COLO829 (cell line): ENCODE measurements around the gene GAB3.

Source experiments
- DNase-seq: peaks from one replicate; pipeline ENCODE4 v3.0.0; 2012; ENCODE audit warnings: low spot score

Gene GAB3

GRCh38 chrX:154750301-154751202 is at the start of gene GAB3:
Gene GAB3, minus strand, starts transcription at chrX:154751077. Its CDS starts 52 bp downstream, at chrX:154751025.
- no peak for DNase-seq

- DNase-seq, result no peak
These were observed 48.9 kb upstream of the GAB3 start for GRCh38 chrX:154799556-154800348.

GRCh38 chrX:154797006-154797405 is 46.1 kb upstream of the GAB3 start:
- DNase-seq, result no peak

GRCh38 chrX:154795016-154795415 is 44.1 kb upstream of the GAB3 start:
- no peak for DNase-seq

- no peak for DNase-seq
These were observed 42.4 kb upstream of the GAB3 start for GRCh38 chrX:154793084-154793795.

- no peak for DNase-seq
These were observed 41.1 kb upstream of the GAB3 start for GRCh38 chrX:154791939-154792338.

GRCh38 chrX:154791467-154791866 is 40.6 kb upstream of the GAB3 start:
- no peak for DNase-seq

- no peak for DNase-seq
These were observed 34.8 kb upstream of the GAB3 start for GRCh38 chrX:154785716-154786115.

GRCh38 chrX:154784149-154784995 is 33.5 kb upstream of the GAB3 start:
- no peak for DNase-seq

- no peak for DNase-seq
These were observed 30.1 kb upstream of the GAB3 start for GRCh38 chrX:154780968-154781367.

- no peak for DNase-seq
These were observed 28.4 kb upstream of the GAB3 start for GRCh38 chrX:154779261-154779660.

GRCh38 chrX:154776753-154777152 is 25.9 kb upstream of the GAB3 start:
- DNase-seq, result no peak

- DNase-seq, result no peak
These were observed 24.8 kb upstream of the GAB3 start for GRCh38 chrX:154775419-154776349.

GRCh38 chrX:154774622-154775021 is 23.7 kb upstream of the GAB3 start:
- DNase-seq, result no peak

- peak; percentile 94 for DNase-seq
These were observed 11.8 kb upstream of the GAB3 start, which contains the start of gene DKC1 for GRCh38 chrX:154762537-154763296. Gene DKC1, plus strand, starts transcription at chrX:154762864. Its CDS starts 102 bp downstream, at chrX:154762966.

GRCh38 chrX:154761977-154762536 is 11.2 kb upstream of the GAB3 start:
- no peak for DNase-seq

GRCh38 chrX:154758696-154759095 is 7.8 kb upstream of the GAB3 start:
- no peak for DNase-seq

- no peak for DNase-seq
These were observed 893 bp upstream of the GAB3 start for GRCh38 chrX:154751669-154752271.

- DNase-seq, result no peak
These were observed 359 bp upstream of the GAB3 start for GRCh38 chrX:154751203-154751668.
